ENCODE measurements around the gene THPO. TPM values are rescaled to one million over a fixed set of nuclear protein-coding genes. Genes with fewer than 3 reads are reported as not detected.
A peak's percentile ranks its signal among the peaks of the same experiment; 100 is the strongest.

THPO gene
- total RNA-seq, 1 experiment from 2014 or later: not detected

- peak; percentile 28 for DNase-seq
- BruUV-seq (replicated peaks): no TSS peak
- peak overlapping the region; percentile 3 for H3K4me3 Mint-ChIP-seq (ENCODE audit: low read depth, unreplicated experiment)
- intact Hi-C loops (cut with micrococcal nuclease; ENCODE audit: unreplicated experiment): no loop called here
- H3K36me3 Mint-ChIP-seq (ENCODE audit: insufficient read depth, unreplicated experiment): peaks cover 98% of the 10 kb centered on the region
- TF ChIP-seq, protein P1, sequence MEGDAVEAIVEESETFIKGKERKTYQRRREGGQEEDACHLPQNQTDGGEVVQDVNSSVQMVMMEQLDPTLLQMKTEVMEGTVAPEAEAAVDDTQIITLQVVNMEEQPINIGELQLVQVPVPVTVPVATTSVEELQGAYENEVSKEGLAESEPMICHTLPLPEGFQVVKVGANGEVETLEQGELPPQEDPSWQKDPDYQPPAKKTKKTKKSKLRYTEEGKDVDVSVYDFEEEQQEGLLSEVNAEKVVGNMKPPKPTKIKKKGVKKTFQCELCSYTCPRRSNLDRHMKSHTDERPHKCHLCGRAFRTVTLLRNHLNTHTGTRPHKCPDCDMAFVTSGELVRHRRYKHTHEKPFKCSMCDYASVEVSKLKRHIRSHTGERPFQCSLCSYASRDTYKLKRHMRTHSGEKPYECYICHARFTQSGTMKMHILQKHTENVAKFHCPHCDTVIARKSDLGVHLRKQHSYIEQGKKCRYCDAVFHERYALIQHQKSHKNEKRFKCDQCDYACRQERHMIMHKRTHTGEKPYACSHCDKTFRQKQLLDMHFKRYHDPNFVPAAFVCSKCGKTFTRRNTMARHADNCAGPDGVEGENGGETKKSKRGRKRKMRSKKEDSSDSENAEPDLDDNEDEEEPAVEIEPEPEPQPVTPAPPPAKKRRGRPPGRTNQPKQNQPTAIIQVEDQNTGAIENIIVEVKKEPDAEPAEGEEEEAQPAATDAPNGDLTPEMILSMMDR (IDR thresholded peaks at IDR 0.05; ENCODE audit: unreplicated experiment): no peak
- H3K27ac Mint-ChIP-seq (ENCODE audit: unreplicated experiment): peak overlapping the region; percentile 43
- H3K9me3 Mint-ChIP-seq (ENCODE audit: low read depth, unreplicated experiment): no peaks in the 10 kb centered on the region
- no peaks in the 10 kb centered on the region for H3K27me3 Mint-ChIP-seq (ENCODE audit: unreplicated experiment)
- H3K4me1 Mint-ChIP-seq (ENCODE audit: low read depth, unreplicated experiment): peaks cover 56% of the 10 kb centered on the region
- CTCF ChIA-PET: no interaction called here
These were observed 45.5 kb downstream of the THPO start for GRCh38 chr3:184332370-184333090.

GRCh38 chr3:184328516-184328915, 49.5 kb downstream of the THPO start:
- Mint-ChIP-seq H3K9me3 (ENCODE audit: low read depth, unreplicated experiment) (no peaks in the 10 kb centered on the region), H3K4me1 (ENCODE audit: low read depth, unreplicated experiment) (peaks cover 50% of the 10 kb centered on the region), H3K27ac (ENCODE audit: unreplicated experiment) (peak overlapping the region; percentile 14), H3K36me3 (ENCODE audit: insufficient read depth, unreplicated experiment) (peaks cover 98% of the 10 kb centered on the region), H3K27me3 (ENCODE audit: unreplicated experiment) (no peaks in the 10 kb centered on the region), H3K4me3 (ENCODE audit: low read depth, unreplicated experiment) (no peak overlapping the region)
- DNase-seq: no peak
- TF ChIP-seq, protein P1 (IDR thresholded peaks at IDR 0.05; ENCODE audit: unreplicated experiment): no peak
- CTCF ChIA-PET: no interaction called here
- no TSS peak for BruUV-seq (replicated peaks)
- intact Hi-C loops (cut with micrococcal nuclease; ENCODE audit: unreplicated experiment): no loop called here

DNA sequence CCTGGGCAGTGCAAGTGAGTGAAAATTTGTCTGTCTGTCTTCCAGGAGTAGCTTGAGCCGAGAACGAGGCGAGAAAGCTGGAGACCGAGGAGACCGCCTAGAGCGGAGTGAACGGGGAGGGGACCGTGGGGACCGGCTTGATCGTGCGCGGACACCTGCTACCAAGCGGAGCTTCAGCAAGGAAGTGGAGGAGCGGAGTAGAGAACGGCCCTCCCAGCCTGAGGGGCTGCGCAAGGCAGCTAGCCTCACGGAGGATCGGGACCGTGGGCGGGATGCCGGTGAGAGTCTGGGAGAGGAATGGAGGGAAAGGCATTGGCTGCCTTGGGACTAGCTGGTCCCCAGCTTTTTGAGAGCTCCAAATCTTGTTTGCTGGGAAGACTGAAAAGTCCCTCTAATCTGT, 50.8 kb downstream of the THPO start:
- Mint-ChIP-seq H3K27ac (ENCODE audit: unreplicated experiment) (peak overlapping the region; percentile 71), H3K4me1 (ENCODE audit: low read depth, unreplicated experiment) (peaks cover 37% of the 10 kb centered on the region), H3K27me3 (ENCODE audit: unreplicated experiment) (no peaks in the 10 kb centered on the region), H3K4me3 (ENCODE audit: low read depth, unreplicated experiment) (no peak overlapping the region), H3K36me3 (ENCODE audit: insufficient read depth, unreplicated experiment) (peaks cover 98% of the 10 kb centered on the region), H3K9me3 (ENCODE audit: low read depth, unreplicated experiment) (no peaks in the 10 kb centered on the region)
- TF ChIP-seq, protein P1 (IDR thresholded peaks at IDR 0.05; ENCODE audit: unreplicated experiment): no peak
- intact Hi-C loops (cut with micrococcal nuclease; ENCODE audit: unreplicated experiment): no loop called here
- CTCF ChIA-PET: interaction anchor here (0.6 kb wide), 1 partner anchor 240 kb away, joined by 8 read pairs; no protein-coding TSS in a partner anchor
- no peak for DNase-seq
- no TSS peak for BruUV-seq (replicated peaks)

GRCh38 chr3:184325715-184326369, 52.2 kb downstream of the THPO start:
- Mint-ChIP-seq H3K4me1 (ENCODE audit: low read depth, unreplicated experiment) (peaks cover 31% of the 10 kb centered on the region), H3K9me3 (ENCODE audit: low read depth, unreplicated experiment) (no peaks in the 10 kb centered on the region), H3K36me3 (ENCODE audit: insufficient read depth, unreplicated experiment) (peaks cover 100% of the 10 kb centered on the region), H3K27me3 (ENCODE audit: unreplicated experiment) (no peaks in the 10 kb centered on the region), H3K4me3 (ENCODE audit: low read depth, unreplicated experiment) (no peak overlapping the region), H3K27ac (ENCODE audit: unreplicated experiment) (no peak overlapping the region)
- TF ChIP-seq, protein P1 (IDR thresholded peaks at IDR 0.05; ENCODE audit: unreplicated experiment): no peak
- no peak for DNase-seq
- intact Hi-C loops (cut with micrococcal nuclease; ENCODE audit: unreplicated experiment): no loop called here
- BruUV-seq (replicated peaks): no TSS peak
- CTCF ChIA-PET: no interaction called here

Data from Calu3 (cell line).